UCSD-AML1 (cell line): ENCODE results near the gene PEX5L.
"Not testable (repeated sequence)": the region's sequence is repeated elsewhere in the genome, so short reads cannot be mapped to it uniquely, and the experiment has no call there.

Experiments
- DNase-seq: peaks from one replicate; lab custom pipeline; 2025; ENCODE audit not compliant: unreplicated experiment; lab: John Stamatoyannopoulos, UW

PEX5L gene, protein sequence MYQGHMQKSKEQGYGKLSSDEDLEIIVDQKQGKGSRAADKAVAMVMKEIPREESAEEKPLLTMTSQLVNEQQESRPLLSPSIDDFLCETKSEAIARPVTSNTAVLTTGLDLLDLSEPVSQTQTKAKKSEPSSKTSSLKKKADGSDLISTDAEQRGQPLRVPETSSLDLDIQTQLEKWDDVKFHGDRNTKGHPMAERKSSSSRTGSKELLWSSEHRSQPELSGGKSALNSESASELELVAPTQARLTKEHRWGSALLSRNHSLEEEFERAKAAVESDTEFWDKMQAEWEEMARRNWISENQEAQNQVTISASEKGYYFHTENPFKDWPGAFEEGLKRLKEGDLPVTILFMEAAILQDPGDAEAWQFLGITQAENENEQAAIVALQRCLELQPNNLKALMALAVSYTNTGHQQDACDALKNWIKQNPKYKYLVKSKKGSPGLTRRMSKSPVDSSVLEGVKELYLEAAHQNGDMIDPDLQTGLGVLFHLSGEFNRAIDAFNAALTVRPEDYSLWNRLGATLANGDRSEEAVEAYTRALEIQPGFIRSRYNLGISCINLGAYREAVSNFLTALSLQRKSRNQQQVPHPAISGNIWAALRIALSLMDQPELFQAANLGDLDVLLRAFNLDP

DNA sequence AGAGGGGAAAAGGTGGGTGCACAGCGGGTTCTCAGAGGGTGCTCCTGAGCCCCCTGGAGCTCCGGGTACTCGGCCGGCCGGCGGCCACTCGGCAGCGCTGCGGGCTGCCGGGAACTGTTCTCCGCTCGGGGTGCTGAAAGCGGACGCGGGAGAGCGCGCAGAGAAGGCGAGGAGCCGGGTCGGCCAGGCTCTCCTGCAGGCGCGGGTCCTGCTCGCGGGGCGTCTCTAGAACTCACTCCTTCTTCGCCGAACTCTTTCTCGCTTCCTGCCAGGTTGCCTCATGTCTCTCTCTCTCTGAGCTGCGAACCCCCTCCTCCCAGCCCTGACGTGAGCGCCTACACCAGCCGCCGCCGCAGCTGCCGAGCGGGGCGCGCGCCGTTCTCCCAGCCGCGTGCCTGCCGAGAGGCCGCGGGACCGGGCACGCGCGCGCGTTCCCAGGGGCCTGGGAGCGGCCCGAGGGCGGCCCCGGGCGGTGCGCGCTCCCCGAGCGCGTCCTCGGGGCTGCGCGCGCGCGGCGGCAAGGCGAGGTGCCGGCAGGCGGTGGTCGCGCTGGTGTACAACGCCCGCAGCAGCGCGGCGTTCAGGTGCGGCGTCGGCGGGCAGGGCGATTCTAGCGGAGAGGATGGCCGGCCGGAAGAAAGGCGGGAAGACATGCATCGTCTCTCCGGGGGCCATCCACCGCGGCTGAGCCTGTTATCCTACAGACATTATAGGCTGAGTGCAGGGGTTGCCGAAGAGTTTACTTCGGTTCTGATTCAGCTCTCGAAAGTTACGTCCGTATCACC lies at the start of gene PEX5L:
TSS of gene PEX5L (minus strand) at position 267 of the 785 bp plus-strand sequence. CDS start 338 bp downstream, outside the sequence.
- DNase-seq = no peak

DNA sequence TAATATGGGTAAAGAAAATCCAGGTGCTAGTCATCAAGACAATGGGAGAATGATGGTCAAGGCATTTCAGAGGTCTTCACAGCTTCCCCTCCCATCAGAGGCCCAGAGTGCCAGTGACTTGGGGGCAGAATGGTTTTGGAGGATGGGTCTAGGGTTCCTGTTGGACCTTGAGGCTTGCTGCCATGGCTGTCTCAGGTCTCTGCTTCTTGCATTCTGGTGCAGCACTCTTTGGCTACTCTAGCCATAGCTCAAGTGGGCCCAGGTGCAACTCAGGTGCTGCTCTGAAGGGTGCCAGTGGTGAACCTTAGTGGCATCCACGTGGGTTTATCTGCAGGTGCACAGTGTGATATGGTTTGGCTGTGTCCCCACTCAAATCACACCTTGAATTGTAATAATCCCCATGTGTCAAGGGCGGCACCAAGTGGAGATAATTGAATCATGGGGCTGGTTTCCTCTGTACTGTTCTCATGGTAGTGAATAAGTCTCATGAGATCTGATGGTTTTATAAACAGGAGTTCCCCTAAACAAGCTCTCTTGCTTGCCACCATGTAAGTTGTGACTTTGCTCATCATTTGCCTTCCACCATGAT lies 48.5 kb upstream of the PEX5L start:
- DNase-seq = no peak

DNA sequence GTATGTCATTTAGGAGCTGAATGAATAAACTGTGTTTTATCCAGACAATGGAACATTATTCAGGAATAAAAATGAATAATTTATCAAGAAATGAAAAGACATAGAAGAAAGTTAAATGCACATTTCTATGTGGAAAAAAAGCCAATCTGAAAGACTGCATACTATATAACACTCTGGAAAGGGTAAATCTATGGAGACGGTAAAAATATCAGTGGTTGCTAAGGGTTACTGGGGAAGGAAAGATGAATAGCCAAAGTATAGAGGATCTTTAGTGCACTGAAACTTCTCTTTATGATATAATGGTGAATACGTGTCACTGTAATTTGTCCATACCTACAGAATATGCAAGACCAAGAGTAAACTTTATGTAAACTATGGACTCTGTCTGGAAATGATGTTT lies 46.0 kb upstream of the PEX5L start:
- no peak for DNase-seq

DNA sequence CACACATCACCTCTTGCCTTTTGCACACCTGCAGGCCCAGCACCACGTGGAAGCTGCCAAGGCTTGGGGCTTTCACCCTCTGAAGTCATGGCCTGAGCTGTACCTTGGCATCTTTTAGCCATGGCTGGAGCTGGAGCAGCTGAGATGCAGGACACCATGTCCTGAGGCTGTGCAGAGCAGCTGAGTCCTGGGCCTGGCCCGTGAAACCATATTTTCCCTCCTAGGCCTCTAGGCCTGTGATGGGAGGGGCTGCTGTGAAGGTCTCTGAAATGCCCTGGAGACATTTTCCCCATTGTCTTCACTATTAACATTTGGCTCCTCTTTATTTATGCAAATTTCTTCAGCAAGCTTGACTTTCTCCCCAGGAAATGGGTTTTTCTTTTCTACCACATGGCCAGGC lies 41.9 kb upstream of the PEX5L start:
- DNase-seq = no peak

DNA sequence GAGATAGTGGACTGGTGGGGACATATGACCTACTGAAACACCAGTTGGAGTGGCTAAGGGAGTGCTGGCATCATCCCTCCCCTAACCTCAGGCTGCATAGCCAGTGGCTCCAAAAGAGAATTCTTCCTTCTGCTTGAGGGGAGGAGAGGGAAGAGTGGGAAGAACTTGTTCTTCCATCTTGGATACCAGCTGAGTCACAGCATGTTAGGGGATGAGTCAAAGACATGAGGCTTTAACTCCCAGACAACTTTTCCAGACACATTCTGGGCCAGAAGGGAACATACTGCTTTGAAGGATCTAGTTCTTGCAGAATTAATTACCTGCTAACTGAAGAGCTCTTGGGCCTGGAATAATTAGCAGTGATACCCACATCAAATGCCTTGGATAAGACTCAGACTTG lies 36.8 kb upstream of the PEX5L start:
- no peak for DNase-seq

DNA sequence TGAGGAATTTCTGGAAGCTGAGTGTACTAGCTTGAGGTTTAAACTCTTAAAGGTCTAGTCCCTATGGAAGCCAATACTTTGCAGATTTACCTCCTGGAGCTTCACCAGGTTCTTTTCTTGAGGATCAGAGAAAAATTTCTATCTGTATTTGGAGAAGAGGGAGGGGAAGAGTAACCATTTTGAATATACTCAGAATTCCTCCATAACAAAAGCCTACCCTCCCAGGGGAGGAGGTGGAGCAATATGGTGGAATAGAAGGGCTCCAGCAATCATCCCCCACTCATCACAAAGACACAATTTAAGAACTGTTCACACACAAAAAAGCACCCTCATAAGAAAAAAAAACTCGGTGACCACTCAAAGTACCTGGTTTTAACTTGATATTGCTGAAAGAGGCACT lies 36.0 kb upstream of the PEX5L start:
- no peak for DNase-seq

DNA sequence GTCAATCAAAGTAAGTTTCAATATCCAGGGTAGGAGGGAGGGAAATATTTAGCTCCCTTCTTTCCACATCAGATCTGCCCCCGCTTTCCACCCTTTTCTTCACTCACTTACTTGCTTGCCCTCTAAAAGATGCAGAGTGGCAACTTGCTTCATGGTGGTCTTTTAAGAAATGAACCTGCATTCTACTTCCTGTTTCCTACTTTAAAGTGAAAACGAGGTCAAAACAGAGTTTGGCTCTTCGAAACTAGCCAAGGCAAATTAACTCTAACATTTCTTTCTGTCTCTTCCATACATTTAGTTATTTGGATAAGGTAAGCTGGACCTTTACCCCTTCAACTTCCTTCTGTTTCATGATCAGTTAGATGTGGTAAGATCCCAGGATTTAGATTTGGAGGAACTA lies 34.2 kb upstream of the PEX5L start:
- DNase-seq = no peak

DNA sequence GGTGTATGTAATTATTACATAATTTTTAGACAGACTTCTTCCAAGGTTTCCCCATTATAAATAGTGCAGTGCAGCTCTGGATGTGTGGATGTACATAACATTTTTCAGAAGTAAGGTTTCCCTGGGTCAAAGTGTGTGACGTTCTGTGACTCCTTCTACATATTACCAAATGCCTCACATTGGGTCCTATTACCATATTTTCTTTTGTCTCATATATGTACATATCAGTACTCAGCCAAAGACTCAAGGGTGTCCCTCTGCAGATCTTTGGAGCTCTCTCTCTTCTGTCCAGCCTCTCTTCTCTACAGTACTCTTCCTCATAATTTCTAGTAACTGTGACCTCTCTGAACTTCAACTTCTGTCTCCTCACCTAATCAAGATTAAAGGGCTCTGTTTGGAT lies 31.3 kb upstream of the PEX5L start:
- DNase-seq = no peak

DNA sequence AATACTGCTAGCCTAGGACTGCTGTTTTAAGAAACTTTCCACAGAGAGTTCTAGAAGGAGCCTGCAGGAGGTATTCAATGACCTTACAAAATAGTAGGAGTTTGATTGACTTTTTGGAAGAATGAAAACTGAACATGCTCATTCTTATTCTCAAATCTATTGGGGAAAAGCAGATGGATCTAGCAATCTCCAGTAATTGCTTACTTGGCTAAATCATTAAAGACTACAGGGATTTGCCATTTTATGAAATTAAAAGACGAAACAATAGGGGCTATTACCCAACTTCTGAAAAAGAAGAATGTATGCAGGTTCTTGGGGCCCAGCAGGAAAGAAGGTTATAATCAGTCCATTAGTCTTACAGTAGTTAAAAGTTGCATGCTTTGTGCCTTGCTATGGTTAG lies 29.9 kb upstream of the PEX5L start:
- DNase-seq = no peak

DNA sequence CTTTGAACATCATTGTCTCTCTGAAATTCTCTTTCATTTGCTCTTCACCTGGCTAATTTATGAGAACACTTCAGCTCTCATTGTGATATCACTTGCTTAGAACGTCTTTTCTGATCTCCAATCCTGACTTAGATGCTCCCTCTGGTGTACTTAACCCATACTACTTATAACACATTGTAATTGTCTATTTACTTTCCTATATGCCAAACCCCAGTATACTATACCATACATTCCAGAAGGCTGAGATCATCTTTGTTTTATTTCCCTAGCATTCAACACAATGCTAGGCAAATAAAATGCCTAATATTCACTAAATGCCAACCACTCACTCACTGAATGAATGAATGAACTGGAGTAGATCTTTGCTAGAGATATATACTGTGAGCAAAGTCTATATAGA lies 27.0 kb upstream of the PEX5L start:
- no peak for DNase-seq

DNA sequence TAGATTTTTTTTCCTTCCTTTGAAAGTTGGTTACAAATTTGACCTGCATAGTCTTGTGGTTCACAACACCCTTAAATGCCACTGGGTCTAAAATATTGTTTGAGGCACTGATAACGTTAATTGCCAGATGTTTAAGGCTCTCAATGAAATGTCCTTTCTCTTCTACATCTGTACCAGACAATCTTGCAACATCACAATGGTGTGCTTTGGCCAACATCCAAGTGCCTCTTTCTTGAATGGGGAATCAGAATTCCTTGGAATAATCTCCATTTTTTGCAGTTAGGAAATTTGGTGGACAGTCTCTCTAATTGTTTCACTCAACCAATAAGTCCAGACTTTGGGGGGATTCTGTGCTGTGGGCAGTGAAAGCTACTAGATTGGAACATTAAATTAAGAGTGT lies 26.0 kb upstream of the PEX5L start:
- no peak for DNase-seq

DNA sequence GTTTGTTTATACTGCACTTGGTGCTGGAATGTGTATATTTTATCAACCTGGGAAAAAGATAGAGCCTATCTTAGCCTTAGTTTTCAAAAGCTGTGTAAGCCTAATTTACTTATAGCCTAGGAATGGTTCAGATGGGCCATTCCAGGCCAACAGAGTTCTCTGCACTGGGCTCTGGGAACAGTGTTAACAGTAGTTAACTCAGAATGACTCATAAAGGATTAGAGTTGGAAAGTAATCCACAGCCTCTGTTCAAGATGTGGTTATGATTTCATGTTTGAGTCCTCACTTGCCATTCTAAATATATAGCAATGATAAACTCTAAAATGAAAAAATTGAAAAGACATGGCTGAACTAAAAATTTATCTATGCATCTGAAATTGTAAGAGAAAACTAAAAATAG lies 22.6 kb upstream of the PEX5L start:
- no peak for DNase-seq

DNA sequence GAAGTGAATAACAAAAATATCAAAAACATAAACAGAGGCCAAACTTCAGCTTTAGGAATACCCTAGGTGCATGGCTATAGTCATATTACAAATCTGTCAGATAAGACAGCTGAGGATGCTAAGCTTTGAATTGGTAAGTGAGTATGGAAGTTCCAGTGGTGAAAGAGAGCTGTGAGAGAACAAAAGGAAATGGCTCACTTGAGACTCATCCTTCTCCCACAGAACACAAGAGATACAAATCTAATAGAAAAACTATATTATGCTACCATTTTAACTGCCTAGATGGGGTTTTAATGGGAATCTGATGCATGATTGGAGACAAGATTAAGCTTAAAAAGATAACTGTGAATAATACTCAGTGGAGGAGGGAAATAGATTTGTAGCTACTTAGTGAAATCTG lies 21.5 kb upstream of the PEX5L start:
- no peak for DNase-seq

DNA sequence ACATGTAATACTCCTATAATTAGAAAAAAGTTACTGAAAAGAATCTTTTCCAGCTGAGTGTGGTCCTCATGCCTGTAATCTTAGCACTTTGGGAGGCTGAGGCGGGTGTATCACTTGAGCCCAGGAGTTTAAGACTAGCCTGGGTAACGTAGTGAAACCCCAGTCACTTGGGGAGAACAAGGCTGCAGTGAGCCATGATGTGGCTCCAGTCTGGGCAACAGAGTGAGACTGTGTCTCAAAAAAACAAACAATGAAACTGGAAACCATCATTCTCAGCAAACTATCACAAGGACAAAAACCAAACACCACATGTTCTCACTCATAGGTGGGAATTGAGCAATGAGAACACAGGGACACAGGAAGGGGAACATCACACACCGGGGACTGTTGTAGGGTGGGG lies 18.9 kb upstream of the PEX5L start:
- not testable (repeated sequence) for DNase-seq

DNA sequence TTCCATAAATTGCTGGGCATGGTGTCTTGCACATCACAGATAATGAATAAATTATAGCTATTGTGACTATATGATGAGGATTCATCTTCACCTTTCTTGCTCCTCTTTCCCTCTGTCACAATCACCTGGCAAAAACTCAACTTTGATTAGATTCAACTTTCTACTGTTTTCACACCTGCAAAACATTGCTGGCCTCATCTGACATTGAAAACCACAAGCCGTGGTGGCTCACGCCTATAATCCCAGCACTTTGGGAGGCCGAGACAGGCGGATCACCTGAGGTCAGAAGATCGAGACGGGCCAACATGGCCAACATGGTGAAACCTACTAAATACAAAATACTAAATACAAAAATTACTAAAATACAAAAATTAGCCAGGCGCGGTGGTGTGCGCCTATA lies 12.7 kb upstream of the PEX5L start:
- no peak for DNase-seq

DNA sequence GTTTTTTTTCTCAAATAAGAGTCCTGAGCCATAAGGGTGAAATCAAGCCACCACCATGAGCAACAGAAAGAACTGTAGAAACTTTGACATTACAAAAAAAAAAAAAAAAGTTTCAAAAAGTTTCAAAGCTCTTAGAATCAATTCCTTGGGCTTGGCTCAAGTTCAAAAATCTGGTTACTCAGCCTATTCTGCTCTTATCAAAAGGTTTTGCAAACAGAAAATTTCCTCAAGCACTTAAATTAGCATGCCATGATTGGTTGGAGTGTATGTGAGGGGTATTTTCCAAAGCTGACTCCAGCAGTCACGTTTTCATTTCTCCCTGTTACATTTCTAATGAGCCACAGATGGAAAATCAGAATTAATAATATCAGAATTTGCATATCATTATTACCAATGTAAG lies 12.1 kb upstream of the PEX5L start:
- no peak for DNase-seq

DNA sequence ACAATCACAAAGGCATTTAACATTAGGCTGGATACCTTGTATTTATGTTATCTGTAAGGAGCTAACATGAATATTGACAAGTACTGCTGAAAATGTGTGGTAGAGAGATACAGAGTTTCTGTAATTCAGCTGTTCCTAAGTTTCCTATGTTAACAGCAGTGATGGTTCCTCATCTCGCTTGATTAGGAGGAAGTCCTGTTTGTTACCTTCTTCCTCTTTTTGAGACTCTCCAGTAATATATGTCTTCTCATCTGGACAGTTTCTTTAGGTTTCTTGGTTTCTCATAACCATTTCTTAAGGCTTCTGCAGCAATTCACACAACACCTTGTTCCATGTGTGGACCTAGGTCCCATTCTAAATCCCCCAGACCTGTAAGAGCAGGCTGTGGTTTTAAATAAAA lies 11.4 kb upstream of the PEX5L start:
- no peak for DNase-seq

DNA sequence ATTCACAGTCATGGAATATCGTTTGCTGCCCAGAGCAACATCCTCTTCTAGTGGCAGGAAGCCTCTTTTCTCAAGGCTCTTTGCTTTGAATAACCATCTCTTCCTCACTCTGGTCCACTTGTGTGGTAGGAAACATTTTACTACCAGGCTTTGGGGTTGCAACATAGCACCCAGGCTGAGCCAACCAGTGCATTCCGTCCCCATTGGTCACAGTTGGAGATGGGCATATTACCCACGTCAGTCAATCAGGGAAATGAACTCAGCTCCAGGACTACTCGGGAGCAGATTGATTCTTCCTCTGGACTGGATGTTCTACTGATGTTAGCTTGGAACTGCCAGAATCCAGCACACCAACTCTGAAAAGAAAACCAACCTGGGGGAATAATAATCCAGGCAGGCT lies 4.2 kb upstream of the PEX5L start:
- no peak for DNase-seq

DNA sequence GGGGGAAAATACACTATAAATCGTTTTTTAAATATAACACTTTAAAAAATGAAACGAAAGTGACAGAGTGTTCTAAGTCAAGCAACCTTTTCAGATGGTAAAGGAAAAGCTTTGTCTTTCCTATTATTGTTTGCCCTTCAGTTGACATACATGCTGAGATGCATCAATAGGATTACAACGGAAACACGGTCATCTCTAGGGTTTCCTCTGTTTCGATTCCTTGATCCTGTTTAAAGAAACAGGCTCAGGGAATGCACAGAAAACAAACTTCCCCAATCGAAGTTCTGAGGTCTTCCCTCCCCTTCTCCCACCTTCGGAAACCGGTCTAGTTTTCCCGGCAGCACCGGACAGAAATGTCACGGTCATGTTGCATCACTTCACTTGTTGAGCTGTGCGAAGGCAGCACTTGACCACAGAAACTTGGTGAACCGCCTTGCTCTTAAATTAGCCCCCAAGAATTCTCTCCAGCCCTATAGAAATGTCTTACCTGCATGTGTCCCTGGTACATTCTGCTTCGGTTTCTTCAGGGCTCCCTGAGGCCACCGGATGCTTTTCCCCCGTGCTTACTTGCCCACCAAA lies 556 bp downstream of the PEX5L start:
- no peak for DNase-seq

DNA sequence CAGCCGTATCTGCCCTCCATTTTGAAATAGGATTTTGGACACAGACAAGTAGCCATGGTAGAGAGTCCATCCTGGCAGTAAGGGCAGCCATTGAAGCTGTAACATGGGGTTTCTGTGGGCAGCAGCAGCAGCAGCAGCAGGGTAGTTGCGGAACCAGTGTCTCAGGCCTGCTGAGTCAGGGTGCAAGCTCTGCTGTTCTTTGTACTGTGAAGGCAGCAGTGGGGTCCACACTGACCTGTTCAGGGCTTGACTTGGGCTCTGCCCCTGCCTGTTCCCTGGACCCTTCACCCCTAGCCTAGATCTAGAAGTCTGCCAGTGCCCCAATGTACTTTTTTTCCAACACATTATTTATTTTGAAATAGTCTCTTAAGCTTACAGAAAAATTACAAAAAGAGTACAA lies 9.7 kb downstream of the PEX5L start:
- DNase-seq = no peak

DNA sequence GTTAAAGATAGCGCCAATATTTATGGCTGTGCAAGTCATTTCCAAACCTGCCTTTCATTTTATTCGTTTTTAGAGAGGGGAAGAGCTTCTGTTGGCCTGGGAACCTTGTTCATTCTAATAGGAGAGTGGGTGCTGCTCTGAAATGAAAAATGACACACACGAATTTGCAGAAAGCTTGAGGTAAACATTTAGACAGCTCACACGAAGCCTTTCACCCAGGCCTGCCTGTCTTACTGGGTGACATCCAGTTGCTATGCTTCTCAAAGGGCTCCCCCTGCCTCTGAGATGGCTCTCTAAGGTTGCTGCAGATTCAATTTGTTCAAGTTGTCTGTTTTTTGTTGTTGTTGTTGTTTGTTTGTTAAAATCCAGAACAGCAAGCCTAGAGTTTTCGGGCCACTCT lies 18.2 kb downstream of the PEX5L start:
- no peak for DNase-seq
